CD4-positive, alpha-beta T cell (primary cell): ENCODE measurements around the gene MYH7. TPM values are rescaled to one million over a fixed set of nuclear protein-coding genes. Genes with fewer than 3 reads are reported as not detected.

Experiments used
- ATAC-seq: fragments of 200-7000 bp; cut with Tn5 transposase; one replicate; pipeline ENCODE4 v1.10.0; 2022; ENCODE audit warnings: mild to moderate bottlenecking; ENCODE audit not compliant: poor library complexity
- CTCF ChIA-PET: fragments of 350-600 bp; sonication (Branson Sonifier 250); formaldehyde crosslinking; loops from one replicate; lab custom pipeline; 2021; ENCODE audit warnings: antibody characterized with exemption, inconsistent platforms; lab: Charles Lee
- POLR2A ChIA-PET: fragments of 350-600 bp; sonication (Branson Sonifier 250); formaldehyde crosslinking; loops from one replicate; lab custom pipeline; 2021; ENCODE audit warnings: antibody characterized with exemption, inconsistent platforms; lab: Charles Lee
- DNase-seq, 14 experiments: peaks; one replicate each; pipeline ENCODE4 v3.0.0-alpha.2; 2013 to 2020; ENCODE audit warnings: mixed read lengths in 2 of 14
- H3K27ac ChIP-seq, 2 donors: one replicate each; pipeline versions ENCODE4 v1.5.1 to v1.7.0; 2013; ENCODE audit warnings: low read length in 2 of 2, low read depth in 1 of 2, mild to moderate bottlenecking in 1 of 2
- H3K27me3 ChIP-seq, 2 experiments: 1 replicate in 1 of 2; 2 replicates in 1 of 2; pipeline versions ENCODE4 v1.6.1 to v1.7.0; 2013; ENCODE audit warnings: low read length in 2 of 2, control low read depth in 1 of 2, mild to moderate bottlenecking in 1 of 2, moderate library complexity in 1 of 2; ENCODE audit not compliant: insufficient read depth in 2 of 2, control insufficient read depth in 1 of 2
- H3K36me3 ChIP-seq: one replicate; pipeline ENCODE4 v1.6.1; 2013; ENCODE audit warnings: low read length, control low read depth; ENCODE audit not compliant: insufficient read depth
- H3K4me1 ChIP-seq: one replicate; pipeline ENCODE4 v1.6.1; 2013; ENCODE audit warnings: low read length, control low read depth; ENCODE audit not compliant: insufficient read depth
- H3K4me3 ChIP-seq: one replicate; pipeline ENCODE4 v1.5.1; 2013; ENCODE audit warnings: mild to moderate bottlenecking, low read length, moderate library complexity
- H3K9me3 ChIP-seq, 2 experiments: 1 replicate in 1 of 2; 2 replicates in 1 of 2; pipeline versions ENCODE4 v1.6.1 to v1.7.0; 2013; ENCODE audit warnings: low read length in 2 of 2, mild to moderate bottlenecking in 2 of 2, control low read depth in 1 of 2, moderate library complexity in 1 of 2; ENCODE audit not compliant: control insufficient read depth in 1 of 2, insufficient read depth in 1 of 2
- H3K27ac Mint-ChIP-seq: one replicate; pipeline ENCODE4 v1.8.0; 2020; ENCODE audit warnings: mixed read lengths
- H3K27me3 Mint-ChIP-seq: one replicate; pipeline ENCODE4 v1.8.0; 2021; ENCODE audit warnings: mixed read lengths
- H3K36me3 Mint-ChIP-seq: one replicate; pipeline ENCODE4 v1.8.0; 2021; ENCODE audit warnings: low read depth, mixed read lengths
- H3K4me1 Mint-ChIP-seq: one replicate; pipeline ENCODE4 v1.8.0; 2021; ENCODE audit warnings: low read depth, mixed read lengths
- H3K4me3 Mint-ChIP-seq: one replicate; pipeline ENCODE4 v1.8.0; 2020; ENCODE audit warnings: mild to moderate bottlenecking, mixed read lengths
- H3K9me3 Mint-ChIP-seq: one replicate; pipeline ENCODE4 v1.8.0; 2020; ENCODE audit warnings: mixed read lengths
- CTCF ChIP-seq: fragments of 200-600 bp; IDR thresholded peaks from one replicate; pipeline ENCODE4 v1.8.0; 2022; ENCODE audit warnings: antibody characterized with exemption, mild to moderate bottlenecking
- intact Hi-C, 2 experiments: fragments of 100-400 bp; cut with DNase I in 1 of 2; cut with micrococcal nuclease in 1 of 2; formaldehyde crosslinking; loops; one replicate each; pipeline versions ENCODE4 v1.15.1 to v1.9.0; 2023 to 2025; cut with DNase I, micrococcal nuclease
- total RNA-seq, 174 experiments: library from RNA in 2 of 174; stranded (reverse) in 2 of 174; gene quantifications; one replicate each; pipeline ENCODE4 v1.2.3 and lab custom pipeline; 2021 to 2026

MYH7 gene
- total RNA-seq, 2 experiments from 2014 or later: not detected

- CTCF ChIA-PET: interaction anchor here (0.6 to 1.6 kb wide), 12 partner anchors 12 to 260 kb away, joined by 3 to 9 read pairs (median 4); partner anchors contain the start of gene PABPN1
- TF ChIP-seq CTCF: peak; percentile 27
- no peak for ATAC-seq
Observed at GRCh38 chr14:23380197-23380914, 55.1 kb downstream of the MYH7 start.

GRCh38 chr14:23379366-23380196 is 55.9 kb downstream of the MYH7 start:
- H3K27me3 Mint-ChIP-seq: peaks cover 24% of the 10 kb centered on the region
- H3K36me3 ChIP-seq: no peaks in the 10 kb centered on the region
- H3K4me1 ChIP-seq: no peaks in the 10 kb centered on the region
- no peaks in the 10 kb centered on the region for H3K9me3 ChIP-seq
- no peaks in the 10 kb centered on the region for H3K27me3 ChIP-seq
- TF ChIP-seq CTCF: peak; percentile 89
- H3K4me3 ChIP-seq: no peak overlapping the region
- intact Hi-C loops: loop anchor here (1.0 to 2.0 kb wide), 3 partner anchors 51 to 259 kb away; no protein-coding TSS in a partner anchor
- ChIA-PET POLR2A (interaction anchor here (0.7 to 1.3 kb wide), 4 partner anchors 77 to 311 kb away, joined by 3 to 5 read pairs (median 4); partner anchors contain the start of gene PPP1R3E), CTCF (interaction anchor here (0.8 to 1.6 kb wide), 11 partner anchors 12 to 259 kb away, joined by 3 to 9 read pairs (median 4); partner anchors contain the start of gene PABPN1)
- DNase-seq: peak; percentile 53 to 84 (median 67)
- H3K9me3 Mint-ChIP-seq: no peaks in the 10 kb centered on the region
- no peaks in the 10 kb centered on the region for H3K36me3 Mint-ChIP-seq
- H3K4me1 Mint-ChIP-seq: no peaks in the 10 kb centered on the region
- ATAC-seq: peak; percentile 96
- H3K27ac ChIP-seq: no peak overlapping the region
- H3K4me3 Mint-ChIP-seq: no peak overlapping the region
- H3K27ac Mint-ChIP-seq: no peak overlapping the region

More at GRCh38 chr14:23380197-23380914, 55.1 kb downstream of the MYH7 start:
- Mint-ChIP-seq H3K27me3 (peaks cover 24% of the 10 kb centered on the region), H3K4me3 (no peak overlapping the region), H3K27ac (no peak overlapping the region), H3K4me1 (no peaks in the 10 kb centered on the region), H3K36me3 (no peaks in the 10 kb centered on the region), H3K9me3 (no peaks in the 10 kb centered on the region)
- intact Hi-C loops: loop anchor here (1.0 to 2.0 kb wide), 3 partner anchors 52 to 260 kb away; no protein-coding TSS in a partner anchor
- no peak overlapping the region for H3K27ac ChIP-seq
- no peak overlapping the region for H3K4me3 ChIP-seq
- DNase-seq: no peak
- H3K27me3 ChIP-seq: no peaks in the 10 kb centered on the region
- H3K9me3 ChIP-seq: no peaks in the 10 kb centered on the region
- H3K4me1 ChIP-seq: no peaks in the 10 kb centered on the region
- POLR2A ChIA-PET: interaction anchor here (1.2 to 1.3 kb wide), 3 partner anchors 78 to 312 kb away, joined by 3 to 5 read pairs (median 4); partner anchors contain the start of gene PPP1R3E
- no peaks in the 10 kb centered on the region for H3K36me3 ChIP-seq

- Histone ChIP-seq H3K4me1 (no peaks in the 10 kb centered on the region), H3K36me3 (no peaks in the 10 kb centered on the region), H3K4me3 (no peak overlapping the region), H3K27ac (no peak overlapping the region), H3K9me3 (no peaks in the 10 kb centered on the region), H3K27me3 (no peaks in the 10 kb centered on the region)
- H3K4me1 Mint-ChIP-seq: no peaks in the 10 kb centered on the region
- peaks cover 22% of the 10 kb centered on the region for H3K27me3 Mint-ChIP-seq
- POLR2A ChIA-PET: interaction anchor here (0.8 kb wide), 1 partner anchor 483 kb away, joined by 3 read pairs; no protein-coding TSS in a partner anchor
- no peaks in the 10 kb centered on the region for H3K9me3 Mint-ChIP-seq
- no peak overlapping the region for H3K27ac Mint-ChIP-seq
- intact Hi-C loops: no loop called here
- no peak overlapping the region for H3K4me3 Mint-ChIP-seq
- no peak for TF ChIP-seq CTCF
- CTCF ChIA-PET: no interaction called here
- no peaks in the 10 kb centered on the region for H3K36me3 Mint-ChIP-seq
- DNase-seq: no peak
- ATAC-seq: no peak
Observed at GRCh38 chr14:23378612-23379220, 56.7 kb downstream of the MYH7 start.
